ENCODE results near the gene TMEM51.

TMEM51 gene

DNA sequence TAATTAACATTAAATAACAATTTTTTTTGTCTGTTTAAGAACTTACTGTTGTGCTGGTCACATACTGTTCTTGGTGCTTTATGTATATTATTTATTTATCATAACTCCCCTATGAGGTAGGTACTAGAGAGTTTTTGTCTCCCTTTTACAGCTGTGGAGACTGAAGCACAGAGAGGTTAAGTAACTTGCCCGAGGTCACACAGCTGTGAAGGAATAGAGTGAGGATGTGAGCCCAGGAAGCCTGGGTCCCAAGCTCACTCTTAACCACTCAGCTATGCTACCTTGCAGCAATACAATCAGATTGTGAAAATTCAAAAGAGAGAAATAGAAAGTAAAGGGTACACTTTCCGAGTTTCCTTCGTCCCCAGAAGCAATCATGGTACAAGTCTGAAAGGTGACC, 57.9 kb downstream of the TMEM51 start:
- no peak overlapping the region for H3K27ac ChIP-seq
- TF ChIP-seq, protein P1, sequence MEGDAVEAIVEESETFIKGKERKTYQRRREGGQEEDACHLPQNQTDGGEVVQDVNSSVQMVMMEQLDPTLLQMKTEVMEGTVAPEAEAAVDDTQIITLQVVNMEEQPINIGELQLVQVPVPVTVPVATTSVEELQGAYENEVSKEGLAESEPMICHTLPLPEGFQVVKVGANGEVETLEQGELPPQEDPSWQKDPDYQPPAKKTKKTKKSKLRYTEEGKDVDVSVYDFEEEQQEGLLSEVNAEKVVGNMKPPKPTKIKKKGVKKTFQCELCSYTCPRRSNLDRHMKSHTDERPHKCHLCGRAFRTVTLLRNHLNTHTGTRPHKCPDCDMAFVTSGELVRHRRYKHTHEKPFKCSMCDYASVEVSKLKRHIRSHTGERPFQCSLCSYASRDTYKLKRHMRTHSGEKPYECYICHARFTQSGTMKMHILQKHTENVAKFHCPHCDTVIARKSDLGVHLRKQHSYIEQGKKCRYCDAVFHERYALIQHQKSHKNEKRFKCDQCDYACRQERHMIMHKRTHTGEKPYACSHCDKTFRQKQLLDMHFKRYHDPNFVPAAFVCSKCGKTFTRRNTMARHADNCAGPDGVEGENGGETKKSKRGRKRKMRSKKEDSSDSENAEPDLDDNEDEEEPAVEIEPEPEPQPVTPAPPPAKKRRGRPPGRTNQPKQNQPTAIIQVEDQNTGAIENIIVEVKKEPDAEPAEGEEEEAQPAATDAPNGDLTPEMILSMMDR (conservative IDR thresholded peaks at IDR 0.05; ENCODE audit: low read depth), result no peak
- ChIA-PET POLR2A (ENCODE audit: low non-redundant PET) (no interaction called here), CTCF (no interaction called here)
- DNase-seq (ENCODE audit: low spot score), result no peak

GRCh38 chr1:15212216-15212953, 58.8 kb downstream of the TMEM51 start:
- TF ChIP-seq, protein P1 (conservative IDR thresholded peaks at IDR 0.05; ENCODE audit: low read depth), result no peak
- no peak overlapping the region for H3K27ac ChIP-seq
- CTCF ChIA-PET, result no interaction called here
- DNase-seq (ENCODE audit: low spot score), result no peak
- POLR2A ChIA-PET (ENCODE audit: low non-redundant PET), result no interaction called here

DNA sequence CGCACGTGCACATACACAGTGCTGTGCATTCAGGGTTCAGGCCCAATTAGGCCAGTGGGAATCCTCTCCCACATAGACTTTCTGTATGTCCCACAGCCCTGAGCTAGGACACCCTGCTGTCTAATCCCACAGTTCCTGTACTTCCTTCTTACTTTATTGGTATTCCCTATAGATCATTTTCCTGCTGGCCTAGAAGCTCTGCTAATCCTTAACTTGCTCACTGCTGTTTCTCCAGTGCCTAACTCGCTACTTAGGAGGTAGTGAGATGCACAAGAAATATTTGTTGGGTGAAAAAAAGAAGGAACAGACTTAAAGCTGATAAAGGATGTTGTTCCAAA, 59.4 kb downstream of the TMEM51 start:
- no peak overlapping the region for H3K27ac ChIP-seq
- TF ChIP-seq, protein P1 (conservative IDR thresholded peaks at IDR 0.05; ENCODE audit: low read depth), result no peak
- DNase-seq (ENCODE audit: low spot score), result no peak
- POLR2A ChIA-PET (ENCODE audit: low non-redundant PET), result no interaction called here
- CTCF ChIA-PET, result no interaction called here

- TF ChIP-seq, protein P1 (conservative IDR thresholded peaks at IDR 0.05; ENCODE audit: low read depth), result no peak
- ChIA-PET POLR2A (ENCODE audit: low non-redundant PET) (interaction anchor here (0.6 kb wide), 1 partner anchor 13 kb away, joined by 3 read pairs; no protein-coding TSS in a partner anchor), CTCF (no interaction called here)
- DNase-seq (ENCODE audit: low spot score), result no peak
- no peak overlapping the region for H3K27ac ChIP-seq
These were observed 59.8 kb downstream of the TMEM51 start for GRCh38 chr1:15213341-15213821.

DNA sequence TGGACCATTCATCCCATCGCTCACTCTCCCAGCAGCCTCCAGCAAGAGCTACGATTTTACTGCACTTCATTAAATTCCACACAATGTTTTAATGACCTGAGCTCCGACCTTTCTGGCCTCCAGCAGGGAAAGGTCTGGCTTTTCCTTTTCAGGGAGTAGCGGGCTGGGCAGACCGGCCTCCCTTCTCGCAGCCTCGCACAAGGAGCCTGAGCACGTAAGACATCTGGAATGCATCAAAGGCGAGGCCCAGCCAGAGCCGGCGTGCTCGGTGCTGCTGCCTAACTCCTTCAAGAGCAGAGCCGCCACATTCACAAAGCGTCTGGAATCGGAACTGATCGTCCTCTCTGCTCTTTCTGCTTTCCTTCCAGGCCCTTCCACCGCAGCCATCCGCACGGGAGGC, 61.0 kb downstream of the TMEM51 start:
- CTCF ChIA-PET, result no interaction called here
- no peak overlapping the region for H3K27ac ChIP-seq
- POLR2A ChIA-PET (ENCODE audit: low non-redundant PET), result no interaction called here
- TF ChIP-seq, protein P1 (conservative IDR thresholded peaks at IDR 0.05; ENCODE audit: low read depth), result no peak
- no peak for DNase-seq (ENCODE audit: low spot score)

DNA sequence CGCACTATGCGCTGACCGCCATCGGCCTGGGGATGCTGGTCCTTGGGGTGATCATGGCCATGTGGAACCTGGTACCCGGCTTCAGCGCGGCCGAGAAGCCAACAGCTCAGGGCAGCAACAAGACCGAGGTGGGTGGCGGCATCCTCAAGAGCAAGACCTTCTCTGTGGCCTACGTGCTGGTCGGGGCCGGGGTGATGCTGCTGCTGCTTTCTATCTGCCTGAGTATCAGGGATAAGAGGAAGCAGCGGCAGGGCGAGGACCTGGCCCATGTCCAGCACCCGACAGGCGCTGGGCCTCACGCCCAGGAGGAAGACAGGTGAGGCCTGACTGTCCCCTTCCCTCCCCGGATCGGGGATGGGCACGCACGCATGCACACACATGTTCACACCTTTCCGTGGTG, 61.6 kb downstream of the TMEM51 start:
- TF ChIP-seq, protein P1 (conservative IDR thresholded peaks at IDR 0.05; ENCODE audit: low read depth), result no peak
- POLR2A ChIA-PET (ENCODE audit: low non-redundant PET), result no interaction called here
- no peak for DNase-seq (ENCODE audit: low spot score)
- H3K27ac ChIP-seq, result no peak overlapping the region
- CTCF ChIA-PET, result interaction anchor here (1.1 kb wide), 1 partner anchor 63 kb away, joined by 3 read pairs; no protein-coding TSS in a partner anchor

Data from RWPE1 (cell line).